Posterior vena cava (tissue), 2 donors: ENCODE results near the gene PLEKHH2. TPM values are rescaled to one million over a fixed set of nuclear protein-coding genes. Genes with fewer than 3 reads are reported as not detected.
A peak's percentile ranks its signal among the peaks of the same experiment; 100 is the strongest.

Experiments
- DNase-seq: peaks from one replicate; pipeline ENCODE4 v3.0.0-alpha.2; 2020; ENCODE audit warnings: low spot score
- intact Hi-C, 2 donors: fragments of 100-400 bp; cut with DNase I; formaldehyde crosslinking; loops; one replicate each; pipeline versions ENCODE4 v1.14.1 to v1.14.2; 2022 to 2023
- total RNA-seq, 2 donors: library from RNA; stranded (reverse); fragmentation: NEBNext Ultra II Directional; extraction: Animal tissue kit (Norgen Biotek cat#: 25700); gene quantifications; one replicate each; pipeline ENCODE4 v1.2.1, GENCODE V29; 2021
- donor health status: DM: yes; HTN: yes; CAD: no.
- donor health status: DM: yes; HTN: yes; CAD: no.

The PLEKHH2 gene
- total RNA-seq, 2 donors from 2014 or later: 19.9 to 22.8 TPM

- intact Hi-C loops: no loop called here
- DNase-seq: no peak
Measured at GRCh38 chr2:43738257-43738656, 101.2 kb downstream of the PLEKHH2 start.

- intact Hi-C loops: no loop called here
- DNase-seq: no peak
Measured at GRCh38 chr2:43743706-43744105, 106.6 kb downstream of the PLEKHH2 start.

GRCh38 chr2:43745457-43745856 is 108.4 kb downstream of the PLEKHH2 start:
- intact Hi-C loops: no loop called here
- no peak for DNase-seq

- intact Hi-C loops: no loop called here
Measured at GRCh38 chr2:43748333-43748732, 111.3 kb downstream of the PLEKHH2 start.

DNA sequence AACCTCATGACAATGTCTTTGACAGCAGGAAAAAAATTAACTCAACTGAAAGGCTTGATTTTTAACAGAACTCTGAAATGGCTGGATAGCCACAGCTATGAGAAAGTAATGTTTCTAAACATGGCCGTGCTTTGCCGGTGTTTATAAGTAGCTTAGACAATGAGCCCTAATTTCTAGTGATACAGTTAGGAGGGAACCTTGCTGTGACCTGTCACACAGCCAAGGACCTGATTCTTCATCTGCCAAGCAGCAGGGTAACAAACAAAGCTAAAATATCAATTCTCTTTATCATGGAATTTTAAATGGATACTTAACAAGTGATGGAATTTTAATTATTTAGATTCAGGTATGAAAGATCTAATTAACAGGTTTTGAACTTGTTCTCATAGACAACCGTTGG is 112.5 kb downstream of the PLEKHH2 start:
- no peak for DNase-seq
- intact Hi-C loops: no loop called here

More at GRCh38 chr2:43748333-43748732, 111.3 kb downstream of the PLEKHH2 start:
- DNase-seq: no peak

GRCh38 chr2:43751476-43751990 is 114.5 kb downstream of the PLEKHH2 start:
- no peak for DNase-seq
- intact Hi-C loops: loop anchor here in 1 of 2 donors (5.0 kb wide), 1 partner anchor 1801 kb away; no protein-coding TSS in a partner anchor

- DNase-seq: no peak
- intact Hi-C loops: loop anchor here in 1 of 2 donors (5.0 kb wide), 1 partner anchor 1800 kb away; no protein-coding TSS in a partner anchor
Measured at GRCh38 chr2:43752302-43752701, 115.2 kb downstream of the PLEKHH2 start.

DNA sequence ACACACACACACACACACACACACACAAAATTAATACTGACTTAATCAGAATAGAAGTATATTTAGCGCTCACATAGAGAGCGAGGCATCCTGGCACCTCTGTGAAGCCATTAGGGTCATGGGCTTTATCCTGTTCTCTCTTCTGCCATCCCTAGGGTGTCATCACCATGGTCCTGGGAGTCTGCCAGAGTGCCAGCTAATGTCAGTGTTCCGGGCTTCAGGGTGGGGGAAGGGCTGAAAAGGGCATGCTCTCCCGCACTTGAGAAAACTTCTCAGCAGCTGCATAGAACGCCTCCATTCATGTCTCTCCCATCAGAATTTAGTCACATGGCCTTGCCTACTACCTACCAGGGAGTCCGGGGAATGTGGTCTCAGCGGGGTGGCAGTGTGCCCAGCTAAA is 117.1 kb downstream of the PLEKHH2 start:
- DNase-seq: no peak
- intact Hi-C loops: loop anchor here in 1 of 2 donors (5.0 kb wide), 1 partner anchor 1798 kb away; no protein-coding TSS in a partner anchor

DNA sequence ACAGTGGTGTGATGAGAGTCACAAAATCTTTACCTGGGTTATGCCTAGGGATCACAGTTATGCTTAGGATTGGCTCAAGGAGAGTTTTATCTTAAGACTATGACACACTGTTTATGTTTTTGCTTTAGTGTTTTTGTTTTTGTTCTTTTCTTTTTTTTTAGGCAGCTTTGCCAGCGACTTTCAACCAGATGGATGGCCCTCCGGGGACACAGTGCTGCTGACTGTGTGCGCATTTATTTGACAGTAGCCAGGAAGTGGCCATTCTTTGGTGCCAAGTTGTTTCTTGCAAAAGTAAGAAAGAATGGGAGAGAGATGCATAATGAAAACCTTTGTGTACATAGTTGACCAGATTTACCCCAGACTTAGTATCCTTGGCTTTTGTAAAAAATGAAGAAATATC is 121.7 kb downstream of the PLEKHH2 start:
- DNase-seq: peak; percentile 77
- intact Hi-C loops: loop anchor here in 1 of 2 donors (2.0 kb wide), 1 partner anchor 70 kb away; no protein-coding TSS in a partner anchor

DNA sequence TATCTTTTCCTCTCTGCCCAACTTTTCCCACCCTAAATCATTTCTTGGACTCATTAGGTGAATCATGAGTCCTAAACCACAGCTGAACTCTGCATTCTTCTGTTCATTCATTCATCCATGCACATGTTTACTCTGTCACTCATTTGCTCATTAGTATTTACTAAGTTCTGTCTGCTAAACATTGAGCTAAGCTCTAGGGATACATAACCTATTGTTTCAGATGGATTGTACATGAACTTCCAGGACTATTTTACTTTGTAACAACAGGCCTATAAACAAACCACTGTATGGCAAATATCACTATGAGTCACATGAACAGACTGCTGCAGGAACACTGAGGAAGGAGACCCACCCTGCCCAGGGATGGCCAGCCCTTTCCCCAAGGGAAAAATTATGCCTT is 122.1 kb downstream of the PLEKHH2 start:
- DNase-seq: no peak
- intact Hi-C loops: loop anchor here in 1 of 2 donors (2.0 kb wide), 1 partner anchor 70 kb away; no protein-coding TSS in a partner anchor

DNA sequence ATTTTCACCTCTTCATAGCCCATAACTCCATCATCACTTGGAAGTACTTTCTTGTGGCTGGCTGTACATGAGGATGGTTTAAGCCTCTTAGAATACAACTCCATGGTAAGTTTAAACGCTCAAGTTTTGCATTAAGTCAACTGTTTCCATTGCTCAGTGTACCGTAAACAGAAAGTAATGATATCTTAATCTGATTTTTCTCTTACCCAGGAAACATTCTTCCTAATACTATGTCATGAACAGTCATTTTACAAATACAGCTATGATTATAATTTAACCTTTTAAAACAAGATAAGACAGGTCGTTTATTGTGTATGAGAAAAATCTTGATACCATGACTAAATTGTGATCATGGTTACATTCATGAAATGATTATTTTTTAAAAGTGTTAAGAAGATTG is 125.2 kb downstream of the PLEKHH2 start:
- DNase-seq: no peak
- intact Hi-C loops: no loop called here

DNA sequence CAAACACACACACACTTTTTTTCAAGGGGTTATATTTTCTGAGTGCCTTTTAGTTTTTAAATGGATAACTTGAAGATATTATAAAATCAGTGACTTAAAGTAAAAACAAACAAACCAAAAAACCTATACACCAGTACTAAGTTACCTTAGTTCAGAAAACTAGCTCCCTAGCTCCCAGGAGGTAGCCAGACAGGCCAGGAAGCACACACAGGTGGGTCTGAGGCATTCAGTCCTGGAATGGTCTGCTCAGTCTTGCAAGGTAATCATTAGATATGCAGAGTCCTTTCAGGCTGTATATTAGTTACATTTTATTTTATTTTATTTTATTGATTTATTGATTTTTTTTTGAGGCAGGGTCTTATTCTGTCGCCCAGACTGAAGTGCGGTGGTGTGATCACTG is 126.0 kb downstream of the PLEKHH2 start:
- intact Hi-C loops: no loop called here

GRCh38 chr2:43764086-43764705 is 127.1 kb downstream of the PLEKHH2 start:
- intact Hi-C loops: no loop called here
- DNase-seq: no peak

More for the DNA sequence above, 126.0 kb downstream of the PLEKHH2 start:
- DNase-seq: no peak

GRCh38 chr2:43766006-43766405 is 128.9 kb downstream of the PLEKHH2 start:
- intact Hi-C loops: no loop called here
- no peak for DNase-seq

DNA sequence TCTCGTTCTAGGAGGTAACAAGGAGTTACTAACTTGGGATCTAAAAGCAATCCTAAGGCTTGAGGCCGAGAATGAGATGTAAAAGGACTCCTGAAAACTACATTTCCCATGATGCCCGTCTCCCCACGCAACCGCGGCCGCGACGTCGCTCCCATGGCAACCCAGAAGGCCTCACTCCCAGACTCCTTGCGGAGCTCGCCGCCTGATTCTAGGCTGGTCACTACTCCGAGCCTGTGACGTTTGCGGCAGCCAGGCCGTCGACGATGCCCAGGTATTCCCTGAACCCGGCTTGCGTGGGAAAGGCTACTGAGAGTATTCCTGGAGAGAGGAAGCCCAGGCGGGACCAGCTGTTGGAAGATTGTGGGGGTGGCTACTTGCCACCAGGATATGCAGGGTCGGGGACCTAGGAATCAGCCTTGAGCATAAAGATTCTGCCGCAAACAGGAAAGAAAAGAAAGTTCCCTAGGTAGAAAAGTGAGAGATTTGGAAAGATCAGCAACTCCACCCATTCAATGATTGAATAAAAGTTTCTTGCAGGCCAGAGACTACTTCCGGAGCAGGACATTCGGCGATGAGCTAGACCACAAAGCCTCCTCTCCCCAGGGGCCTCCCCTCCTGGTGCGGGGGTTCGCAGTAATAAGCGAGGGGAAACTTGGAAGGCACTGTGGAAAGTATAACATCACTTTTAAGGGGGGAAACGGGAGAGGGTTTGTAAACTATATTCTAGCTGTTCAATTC is 137.0 kb downstream of the PLEKHH2 start, which contains the start of gene DYNC2LI1:
Gene DYNC2LI1, plus strand, starts transcription at position 164 of the 738 bp plus-strand sequence. Its CDS starts 100 bp downstream, at position 264.
- intact Hi-C loops: no loop called here
- peak; percentile 97 for DNase-seq

DNA sequence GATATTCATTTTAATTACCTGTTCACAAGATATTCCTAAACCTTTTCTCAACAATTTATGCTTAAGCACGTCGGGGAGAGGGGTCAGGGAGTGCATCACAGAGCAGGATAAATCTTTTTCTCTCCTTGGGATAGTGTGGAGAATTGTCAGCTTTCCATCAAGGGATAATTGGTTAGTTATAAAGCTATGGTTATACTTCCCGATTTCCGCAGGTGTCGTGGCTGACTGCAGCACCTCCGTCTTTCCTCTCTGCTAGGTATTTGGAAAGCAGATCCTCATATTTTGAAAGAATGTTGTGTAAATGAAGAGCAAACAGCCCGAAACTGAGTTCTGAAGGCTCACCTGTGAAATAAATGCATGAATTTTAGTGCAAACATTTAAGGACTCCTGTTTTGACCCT is 137.6 kb downstream of the PLEKHH2 start:
- no peak for DNase-seq
- intact Hi-C loops: no loop called here

- intact Hi-C loops: no loop called here
- DNase-seq: no peak
Measured at GRCh38 chr2:43776324-43776723, 139.3 kb downstream of the PLEKHH2 start.

GRCh38 chr2:43777306-43777926 is 140.4 kb downstream of the PLEKHH2 start:
- intact Hi-C loops: no loop called here
- no peak for DNase-seq

DNA sequence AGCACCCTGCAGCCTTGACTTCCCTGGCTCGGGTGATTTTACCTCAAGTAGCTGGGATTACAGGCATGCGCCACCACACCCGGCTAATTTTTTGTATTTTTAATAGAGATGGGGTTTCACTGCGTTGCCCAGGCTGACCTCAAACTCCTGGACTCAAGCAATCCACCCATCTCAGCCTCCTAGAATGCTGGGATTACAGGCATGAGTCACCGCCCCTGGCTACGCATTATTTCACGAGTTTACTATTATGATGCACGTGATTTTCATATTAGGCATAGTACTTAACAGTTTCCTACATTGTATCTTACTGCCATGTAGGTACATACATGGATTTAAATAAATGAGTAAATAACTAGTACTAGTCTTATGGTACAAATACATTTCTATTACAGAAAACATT is 141.2 kb downstream of the PLEKHH2 start:
- DNase-seq: no peak
- intact Hi-C loops: no loop called here

DNA sequence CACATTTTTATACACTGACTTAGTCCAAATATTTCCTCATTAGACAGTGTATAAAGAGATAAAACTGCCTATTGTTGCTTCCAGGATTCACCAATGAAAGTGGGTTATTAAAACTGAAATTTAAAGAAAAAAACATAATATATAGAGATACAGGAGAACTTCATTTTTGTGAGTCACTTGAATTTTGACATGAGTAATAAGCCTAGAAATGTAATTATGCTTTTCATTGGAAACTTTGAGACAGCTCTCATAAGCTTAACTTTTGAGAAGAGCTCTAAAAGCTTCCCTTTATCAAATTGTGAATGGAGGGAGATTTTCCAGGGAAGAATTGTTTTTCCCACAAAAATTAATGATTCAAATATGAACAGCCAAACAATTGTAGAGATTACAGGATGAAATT is 150.8 kb downstream of the PLEKHH2 start:
- DNase-seq: no peak
- intact Hi-C loops: no loop called here
